H1 (cell line): ENCODE results near the gene ACO1. TPM values are rescaled to one million over a fixed set of nuclear protein-coding genes. Genes with fewer than 3 reads are reported as not detected.

ENCODE experiments used
- CTCF ChIA-PET: fragments of 300-600 bp; sonication (Branson Sonifier 250); formaldehyde crosslinking; loops from one replicate; lab custom pipeline; 2021; ENCODE audit not compliant: partially characterized antibody; lab: Charles Lee
- POLR2A ChIA-PET: fragments of 300-600 bp; sonication (Branson Sonifier 250); formaldehyde crosslinking; loops from one replicate; lab custom pipeline; 2021; ENCODE audit warnings: inconsistent platforms; ENCODE audit not compliant: partially characterized antibody; lab: Charles Lee
- DNase-seq, 2 experiments: peaks; one replicate each; pipeline versions ENCODE4 v3.0.0 to v3.0.0-alpha.2; 2010 to 2022; ENCODE audit warnings: low spot score in 2 of 2, low read depth in 1 of 2, mixed read lengths in 1 of 2
- FAIRE-seq: peaks from 2 replicates; lab custom pipeline; 2011; peaks lifted over from hg19 to GRCh38; lab: Jason Lieb, UNC
- H2AFZ ChIP-seq: 2 replicates; pipeline ENCODE4 v1.8.1; 2012; ENCODE audit warnings: low read length, inconsistent platforms
- H2AK5ac ChIP-seq: 2 replicates; pipeline ENCODE4 v1.6.1; 2013; ENCODE audit warnings: low read depth, low read length
- H2BK120ac ChIP-seq: replicated peaks from 2 replicates; pipeline ENCODE3; 2013; ENCODE audit warnings: low read depth, low read length, inconsistent platforms
- H2BK12ac ChIP-seq: 2 replicates; pipeline ENCODE4 v1.6.1; 2013; ENCODE audit warnings: low read depth, low read length
- H2BK15ac ChIP-seq: 2 replicates; pipeline ENCODE4 v1.6.1; 2013; ENCODE audit warnings: low read length
- H2BK20ac ChIP-seq: 2 replicates; pipeline ENCODE4 v1.6.1; 2013; ENCODE audit warnings: low read length
- H2BK5ac ChIP-seq: 2 replicates; pipeline ENCODE4 v1.6.1; 2013; ENCODE audit warnings: low read depth, low read length
- H3K14ac ChIP-seq: 2 replicates; pipeline ENCODE4 v1.6.1; 2013; ENCODE audit warnings: inconsistent platforms; ENCODE audit not compliant: insufficient read length
- H3K18ac ChIP-seq: 2 replicates; pipeline ENCODE4 v1.6.1; 2013; ENCODE audit warnings: low read length; ENCODE audit errors: extremely low read depth
- H3K23ac ChIP-seq: 2 replicates; pipeline ENCODE4 v1.6.1; 2013; ENCODE audit warnings: inconsistent platforms; ENCODE audit not compliant: insufficient read length
- H3K23me2 ChIP-seq: 2 replicates; pipeline ENCODE4 v1.6.1; 2013; ENCODE audit warnings: low read depth, low read length
- H3K27ac ChIP-seq: 2 replicates; pipeline ENCODE4 v1.6.1; 2011; ENCODE audit warnings: low read depth, low read length, inconsistent platforms
- H3K27me3 ChIP-seq, 4 experiments: replicated peaks in 1 of 4; 1 replicate in 1 of 4; 2 replicates in 3 of 4; pipeline versions ENCODE4 v1.6.1 to v1.8.1; 2011 to 2013; ENCODE audit warnings: low read length in 3 of 4, mild to moderate bottlenecking in 3 of 4, inconsistent platforms in 2 of 4, mixed read lengths in 2 of 4, moderate library complexity in 1 of 4; ENCODE audit not compliant: control insufficient read depth in 3 of 4, insufficient read depth in 3 of 4; ENCODE audit errors: extremely low read depth in 1 of 4
- H3K36me3 ChIP-seq, 4 experiments: 2 replicates each; pipeline versions ENCODE4 v1.6.1 to v1.8.1; 2011 to 2013; ENCODE audit warnings: mild to moderate bottlenecking in 4 of 4, low read length in 3 of 4, moderate library complexity in 2 of 4, control low read depth in 1 of 4, inconsistent platforms in 1 of 4; ENCODE audit not compliant: insufficient read depth in 4 of 4, control insufficient read depth in 2 of 4
- H3K4ac ChIP-seq: replicated peaks from 2 replicates; pipeline ENCODE3; 2013; ENCODE audit warnings: low read length, low read depth, mixed read lengths, inconsistent platforms; ENCODE audit not compliant: insufficient read length
- H3K4me1 ChIP-seq, 4 experiments: replicated peaks in 1 of 4; 1 replicate in 1 of 4; 2 replicates in 3 of 4; pipeline versions ENCODE4 v1.6.1 to v1.8.1; 2011 to 2013; ENCODE audit warnings: low read length in 3 of 4, inconsistent platforms in 2 of 4, mixed read lengths in 1 of 4; ENCODE audit not compliant: insufficient read depth in 4 of 4, control insufficient read depth in 3 of 4
- H3K4me2 ChIP-seq, 2 experiments: 2 replicates each; pipeline versions ENCODE4 v1.6.1 to v1.8.1; 2011 to 2013; ENCODE audit warnings: low read depth in 2 of 2, low read length in 2 of 2, control low read depth in 1 of 2, inconsistent platforms in 1 of 2, mild to moderate bottlenecking in 1 of 2; ENCODE audit not compliant: insufficient read depth in 1 of 2
- H3K4me3 ChIP-seq, 4 experiments: fragments of 200-600, 300-600 bp in 1 of 4; sonication (generic), shearing (Covaris generic), sonication (Bioruptor Twin) in 1 of 4; 2 replicates each; pipeline versions ENCODE4 v1.5.1 to v1.8.1; 2011 to 2016; ENCODE audit warnings: low read length in 4 of 4, low read depth in 3 of 4, control low read depth in 2 of 4, inconsistent platforms in 2 of 4, mild to moderate bottlenecking in 2 of 4, mixed read lengths in 1 of 4, moderate library complexity in 1 of 4; ENCODE audit not compliant: insufficient read depth in 2 of 4; ENCODE audit errors: extremely low read depth in 1 of 4
- H3K56ac ChIP-seq: replicated peaks from 2 replicates; pipeline ENCODE3; 2013; ENCODE audit warnings: low read depth, mild to moderate bottlenecking, mixed read lengths, low read length, inconsistent platforms; ENCODE audit not compliant: insufficient read length
- H3K79me1 ChIP-seq: 2 replicates; pipeline ENCODE4 v1.6.1; 2013; ENCODE audit warnings: low read depth, low read length, control low read depth
- H3K79me2 ChIP-seq, 2 experiments: 2 replicates each; pipeline versions ENCODE4 v1.6.1 to v1.8.1; 2012 to 2013; ENCODE audit warnings: low read length in 2 of 2, mild to moderate bottlenecking in 2 of 2, inconsistent platforms in 1 of 2; ENCODE audit not compliant: insufficient read depth in 2 of 2, control insufficient read depth in 1 of 2
- H3K9ac ChIP-seq, 4 experiments: replicated peaks in 1 of 4; 1 replicate in 1 of 4; 2 replicates in 3 of 4; pipeline versions ENCODE4 v1.6.1 to v1.8.1; 2011 to 2013; ENCODE audit warnings: low read depth in 3 of 4, low read length in 3 of 4, control low read depth in 2 of 4, mild to moderate bottlenecking in 2 of 4, moderate library complexity in 2 of 4, inconsistent platforms in 1 of 4; ENCODE audit errors: extremely low read depth in 1 of 4
- H3K9me3 ChIP-seq, 2 experiments: 2 replicates each; pipeline versions ENCODE4 v1.6.1 to v1.8.1; 2012 to 2013; ENCODE audit warnings: mild to moderate bottlenecking in 2 of 2, moderate library complexity in 2 of 2, control low read depth in 1 of 2, inconsistent platforms in 1 of 2, low read depth in 1 of 2, low read length in 1 of 2, mixed read lengths in 1 of 2; ENCODE audit not compliant: insufficient read depth in 2 of 2
- H4K20me1 ChIP-seq, 2 experiments: replicated peaks in 1 of 2; 2 replicates each; pipeline versions ENCODE3 to v1.8.1; 2011 to 2013; ENCODE audit warnings: inconsistent platforms in 2 of 2, low read length in 2 of 2, mild to moderate bottlenecking in 1 of 2; ENCODE audit not compliant: insufficient read depth in 2 of 2, control insufficient read depth in 1 of 2
- H4K5ac ChIP-seq: 2 replicates; pipeline ENCODE4 v1.6.1; 2013; ENCODE audit warnings: low read length, low read depth, mixed read lengths, inconsistent platforms; ENCODE audit not compliant: insufficient read length
- H4K8ac ChIP-seq: 2 replicates; pipeline ENCODE4 v1.8.0; 2013; ENCODE audit warnings: mild to moderate bottlenecking, moderate library complexity, low read length, inconsistent platforms; ENCODE audit not compliant: insufficient read depth; ENCODE audit errors: extremely low read depth
- H4K91ac ChIP-seq: replicated peaks from 2 replicates; pipeline ENCODE3; 2013; ENCODE audit warnings: low read length, mixed read lengths, inconsistent platforms; ENCODE audit not compliant: insufficient read length
- ATF3 ChIP-seq: IDR thresholded peaks from 2 replicates; pipeline ENCODE4 v1.6.1; 2011; ENCODE audit warnings: low read depth, mild to moderate bottlenecking, low read length; ENCODE audit not compliant: insufficient read depth
- KDM5A ChIP-seq: fragments of 200-600 bp; IDR thresholded peaks from 2 replicates; pipeline ENCODE4 v1.7.1; 2012; ENCODE audit warnings: mild to moderate bottlenecking, low read length, inconsistent platforms, mixed read lengths
- POLR2AphosphoS5 ChIP-seq: IDR thresholded peaks from 2 replicates; pipeline ENCODE4 v1.6.1; 2011; ENCODE audit warnings: low read depth, low read length
- SIX5 ChIP-seq: IDR thresholded peaks from 2 replicates; pipeline ENCODE4 v1.6.1; 2011; ENCODE audit warnings: mild to moderate bottlenecking, low read depth, low read length
- polyA plus RNA-seq, 7 experiments: library from polyadenylated mRNA; depleted of rRNA in 3 of 7; stranded (reverse) in 5 of 7; unstranded in 2 of 7; fragments of >200 nt in 5 of 7; fragments of 200-250 nt in 2 of 7; gene quantifications; 1 replicate in 5 of 7; 2 replicates in 1 of 7; 4 replicates in 1 of 7; pipeline versions ENCODE4 v1.2.1 to v1.2.3, GENCODE V29; 2011 to 2013; ENCODE audit warnings: missing spikeins in 2 of 7, mixed read lengths in 2 of 7
- total RNA-seq: library from RNA; stranded (reverse); fragmentation: NEBNext Ultra II Directional; extraction: Animal tissue kit (Norgen Biotek cat#: 25700); gene quantifications from 2 replicates; pipeline ENCODE4 v1.2.1, GENCODE V29; 2021

The ACO1 gene
- total and polyA plus RNA-seq, 2 of the 8 experiments (the other 6 are each of a cell fraction or from before 2014, with no cell fraction given) = 39.3 to 49.8 TPM

GRCh38 chr9:32413424-32413823 is 29.0 kb downstream of the ACO1 start:
- Histone ChIP-seq H3K4ac (no peak overlapping the region), H4K91ac (no peak overlapping the region), H2BK15ac (no peak overlapping the region)
- TF ChIP-seq ATF3 (no peak), SIX5 (no peak), POLR2AphosphoS5 (no peak), KDM5A (no peak)
- TF ChIP-seq, all 59 proteins: peak for 0
- H2BK20ac ChIP-seq = no peak overlapping the region
- no peaks in the 10 kb centered on the region for H3K4me1 ChIP-seq
- no peaks in the 10 kb centered on the region for H3K27me3 ChIP-seq
- no peak overlapping the region for H3K27ac ChIP-seq
- H3K9ac ChIP-seq = no peak overlapping the region
- ChIA-PET POLR2A (no interaction called here), CTCF (interaction anchor here (0.6 to 5.5 kb wide), 8 partner anchors 10 to 200 kb away, joined by 3 to 48 read pairs (median 4); partner anchors contain the start of gene RIGI)
- H2BK12ac ChIP-seq = no peak overlapping the region
- H3K9me3 ChIP-seq = no peaks in the 10 kb centered on the region; a peak in 1 of 4 replicates
- H2AK5ac ChIP-seq = no peak overlapping the region
- H3K56ac ChIP-seq = no peak overlapping the region
- no peaks in the 10 kb centered on the region for H3K23me2 ChIP-seq
- no peak overlapping the region for H3K23ac ChIP-seq
- H4K20me1 ChIP-seq = no peaks in the 10 kb centered on the region
- no peak overlapping the region for H3K18ac ChIP-seq
- no peak overlapping the region for H4K8ac ChIP-seq
- no peak overlapping the region for H3K14ac ChIP-seq
- no peak overlapping the region for H4K5ac ChIP-seq
- peaks cover 0 to 11% (median 4%) of the 10 kb centered on the region in 4 experiments; a peak in 5 of 8 replicates for H3K36me3 ChIP-seq
- no peak overlapping the region for H3K4me3 ChIP-seq
- DNase-seq = no peak
- FAIRE-seq = no peak
- H3K79me1 ChIP-seq = no peaks in the 10 kb centered on the region
- no peak overlapping the region for H2AFZ ChIP-seq
- no peaks in the 10 kb centered on the region for H3K79me2 ChIP-seq
- no peak overlapping the region for H3K4me2 ChIP-seq
- H2BK5ac ChIP-seq = no peak overlapping the region
- H2BK120ac ChIP-seq = no peak overlapping the region
